Hippocampal formation (tissue), 2 donors: Measurements from ENCODE around the gene APMAP.

Source experiments
- DNase-seq, 2 donors: peaks; one replicate each; lab custom pipeline; 2025; lab: John Stamatoyannopoulos, UW

Gene APMAP

GRCh38 chr20:24966317-24967012, 26.1 kb downstream of the APMAP start:
- DNase-seq, result no peak

GRCh38 chr20:24965065-24965919, 27.3 kb downstream of the APMAP start:
- DNase-seq, result no peak

GRCh38 chr20:24964506-24964840, 28.1 kb downstream of the APMAP start:
- DNase-seq, result no peak

- no peak for DNase-seq
Measured at GRCh38 chr20:24963672-24964505, 28.7 kb downstream of the APMAP start.

GRCh38 chr20:24962510-24962909, 30.0 kb downstream of the APMAP start:
- DNase-seq, result no peak

- DNase-seq, result no peak
Measured at GRCh38 chr20:24962182-24962492, 30.4 kb downstream of the APMAP start.

- DNase-seq, result no peak
Measured at GRCh38 chr20:24961384-24962181, 31.0 kb downstream of the APMAP start.

GRCh38 chr20:24960861-24961260, 31.7 kb downstream of the APMAP start:
- DNase-seq, result no peak

GRCh38 chr20:24960302-24960801, 32.2 kb downstream of the APMAP start:
- DNase-seq, result no peak

GRCh38 chr20:24959591-24960301, 32.8 kb downstream of the APMAP start:
- no peak for DNase-seq

GRCh38 chr20:24958506-24959385, 33.8 kb downstream of the APMAP start:
- DNase-seq, result no peak

GRCh38 chr20:24957326-24958016, 35.1 kb downstream of the APMAP start:
- no peak for DNase-seq

- no peak for DNase-seq
Measured at GRCh38 chr20:24956001-24956841, 36.3 kb downstream of the APMAP start.

- DNase-seq, result no peak
Measured at GRCh38 chr20:24955045-24955444, 37.5 kb downstream of the APMAP start.

- DNase-seq, result no peak
Measured at GRCh38 chr20:24954566-24954965, 38.0 kb downstream of the APMAP start.

GRCh38 chr20:24954151-24954550, 38.4 kb downstream of the APMAP start:
- DNase-seq, result no peak

- no peak for DNase-seq
Measured at GRCh38 chr20:24953621-24954133, 38.9 kb downstream of the APMAP start.

GRCh38 chr20:24953209-24953575, 39.4 kb downstream of the APMAP start:
- DNase-seq, result no peak
